ENCODE measurements around the gene B3GALT4.

Gene B3GALT4

GRCh38 chr6:33321227-33321626 lies 44.3 kb downstream of the B3GALT4 start:
- Histone ChIP-seq H3K4me3 (ENCODE audit: severe bottlenecking) (no peak overlapping the region), H3K27me3 (ENCODE audit: insufficient read depth, poor library complexity, severe bottlenecking) (no peaks in the 10 kb centered on the region), H3K27ac (ENCODE audit: poor library complexity, severe bottlenecking) (peak overlapping the region; percentile 82), H3K4me1 (ENCODE audit: insufficient read depth, poor library complexity, severe bottlenecking) (peaks cover 29% of the 10 kb centered on the region), H3K9me3 (ENCODE audit: severe bottlenecking) (no peaks in the 10 kb centered on the region), H3K36me3 (ENCODE audit: low read depth) (peaks cover 31% of the 10 kb centered on the region)
- DNase-seq (ENCODE audit: low spot score) (no peak), ATAC-seq (ENCODE audit: low read depth) (no peak)
- no peak for TF ChIP-seq CTCF (IDR thresholded peaks at IDR 0.05; ENCODE audit: poor library complexity, severe bottlenecking)

- Histone ChIP-seq H3K4me3 (ENCODE audit: severe bottlenecking) (peak overlapping the region; percentile 39), H3K27me3 (ENCODE audit: insufficient read depth, poor library complexity, severe bottlenecking) (no peaks in the 10 kb centered on the region), H3K4me1 (ENCODE audit: insufficient read depth, poor library complexity, severe bottlenecking) (peaks cover 25% of the 10 kb centered on the region), H3K9me3 (ENCODE audit: severe bottlenecking) (no peaks in the 10 kb centered on the region), H3K27ac (ENCODE audit: poor library complexity, severe bottlenecking) (peak overlapping the region; percentile 82), H3K36me3 (ENCODE audit: low read depth) (peaks cover 29% of the 10 kb centered on the region)
- TF ChIP-seq CTCF (IDR thresholded peaks at IDR 0.05; ENCODE audit: poor library complexity, severe bottlenecking), result no peak
- DNase-seq (ENCODE audit: low spot score), result no peak
- no peak for ATAC-seq (ENCODE audit: low read depth)
These were observed 46.7 kb downstream of the B3GALT4 start for GRCh38 chr6:33323623-33323948.

- Histone ChIP-seq H3K27me3 (ENCODE audit: insufficient read depth, poor library complexity, severe bottlenecking) (no peaks in the 10 kb centered on the region), H3K27ac (ENCODE audit: poor library complexity, severe bottlenecking) (peak overlapping the region; percentile 82), H3K4me1 (ENCODE audit: insufficient read depth, poor library complexity, severe bottlenecking) (peaks cover 25% of the 10 kb centered on the region), H3K36me3 (ENCODE audit: low read depth) (peaks cover 23% of the 10 kb centered on the region), H3K9me3 (ENCODE audit: severe bottlenecking) (no peaks in the 10 kb centered on the region), H3K4me3 (ENCODE audit: severe bottlenecking) (peak overlapping the region; percentile 39)
- TF ChIP-seq CTCF (IDR thresholded peaks at IDR 0.05; ENCODE audit: poor library complexity, severe bottlenecking), result no peak
- DNase-seq (ENCODE audit: low spot score) (no peak), ATAC-seq (ENCODE audit: low read depth) (no peak)
These were observed 47.2 kb downstream of the B3GALT4 start for GRCh38 chr6:33324125-33324524.

All from RWPE2 (cell line).